ENCODE measurements around the gene CLIC5.

Gene CLIC5

GRCh38 chr6:45956176-45956575 is 59.5 kb downstream of the CLIC5 start:
- no peak for FAIRE-seq
- no peak for TF ChIP-seq POLR2A (IDR thresholded peaks at IDR 0.05; ENCODE audit: low read depth, low read length)
- DNase-seq (ENCODE audit: insufficient read length, low spot score) = no peak

- FAIRE-seq = no peak
- no peak for TF ChIP-seq POLR2A (IDR thresholded peaks at IDR 0.05; ENCODE audit: low read depth, low read length)
- DNase-seq (ENCODE audit: insufficient read length, low spot score) = no peak
Observed at GRCh38 chr6:45955597-45955996, 60.1 kb downstream of the CLIC5 start.

- DNase-seq (ENCODE audit: insufficient read length, low spot score) (no peak), FAIRE-seq (no peak)
- no peak for TF ChIP-seq POLR2A (IDR thresholded peaks at IDR 0.05; ENCODE audit: low read depth, low read length)
Observed at GRCh38 chr6:45952546-45952945, 63.1 kb downstream of the CLIC5 start.

GRCh38 chr6:45952168-45952529 is 63.5 kb downstream of the CLIC5 start:
- FAIRE-seq (no peak), DNase-seq (ENCODE audit: insufficient read length, low spot score) (no peak)
- TF ChIP-seq POLR2A (IDR thresholded peaks at IDR 0.05; ENCODE audit: low read depth, low read length) = no peak

- DNase-seq (ENCODE audit: insufficient read length, low spot score) = no peak
- TF ChIP-seq POLR2A (IDR thresholded peaks at IDR 0.05; ENCODE audit: low read depth, low read length) = no peak
- no peak for FAIRE-seq
Observed at GRCh38 chr6:45951321-45952167, 64.1 kb downstream of the CLIC5 start.

- DNase-seq (ENCODE audit: insufficient read length, low spot score) = no peak
- no peak for FAIRE-seq
- TF ChIP-seq POLR2A (IDR thresholded peaks at IDR 0.05; ENCODE audit: low read depth, low read length) = no peak
Observed at GRCh38 chr6:45949256-45949655, 66.4 kb downstream of the CLIC5 start.

GRCh38 chr6:45947807-45948206 is 67.9 kb downstream of the CLIC5 start:
- DNase-seq (ENCODE audit: insufficient read length, low spot score) = no peak
- no peak for TF ChIP-seq POLR2A (IDR thresholded peaks at IDR 0.05; ENCODE audit: low read depth, low read length)
- FAIRE-seq = no peak

GRCh38 chr6:45946887-45947286 is 68.8 kb downstream of the CLIC5 start:
- DNase-seq (ENCODE audit: insufficient read length, low spot score) = no peak
- no peak for FAIRE-seq
- no peak for TF ChIP-seq POLR2A (IDR thresholded peaks at IDR 0.05; ENCODE audit: low read depth, low read length)

- no peak for FAIRE-seq
- no peak for DNase-seq (ENCODE audit: insufficient read length, low spot score)
Observed at GRCh38 chr6:45946352-45946751, 69.3 kb downstream of the CLIC5 start.

GRCh38 chr6:45942953-45943352 is 72.7 kb downstream of the CLIC5 start:
- FAIRE-seq (no peak), DNase-seq (ENCODE audit: insufficient read length, low spot score) (no peak)
- no peak for TF ChIP-seq POLR2A (IDR thresholded peaks at IDR 0.05; ENCODE audit: low read depth, low read length)

More at GRCh38 chr6:45946352-45946751, 69.3 kb downstream of the CLIC5 start:
- TF ChIP-seq POLR2A (IDR thresholded peaks at IDR 0.05; ENCODE audit: low read depth, low read length) = no peak

- no peak for FAIRE-seq
- TF ChIP-seq POLR2A (IDR thresholded peaks at IDR 0.05; ENCODE audit: low read depth, low read length) = no peak
- DNase-seq (ENCODE audit: insufficient read length, low spot score) = no peak
Observed at GRCh38 chr6:45933855-45934254, 81.8 kb downstream of the CLIC5 start.

GRCh38 chr6:45931232-45931631 is 84.4 kb downstream of the CLIC5 start:
- no peak for TF ChIP-seq POLR2A (IDR thresholded peaks at IDR 0.05; ENCODE audit: low read depth, low read length)
- FAIRE-seq = no peak
- DNase-seq (ENCODE audit: insufficient read length, low spot score) = no peak

- peak; percentile 72 for DNase-seq (ENCODE audit: insufficient read length, low spot score)
- peak; percentile 72 for FAIRE-seq
- TF ChIP-seq POLR2A (IDR thresholded peaks at IDR 0.05; ENCODE audit: low read depth, low read length) = no peak
Observed at GRCh38 chr6:45930420-45931040, 85.1 kb downstream of the CLIC5 start.

- FAIRE-seq (no peak), DNase-seq (ENCODE audit: insufficient read length, low spot score) (no peak)
- TF ChIP-seq POLR2A (IDR thresholded peaks at IDR 0.05; ENCODE audit: low read depth, low read length) = no peak
Observed at GRCh38 chr6:45929421-45930361, 86.0 kb downstream of the CLIC5 start.
